ENCODE data around the gene ALK.

The ALK gene

DNA sequence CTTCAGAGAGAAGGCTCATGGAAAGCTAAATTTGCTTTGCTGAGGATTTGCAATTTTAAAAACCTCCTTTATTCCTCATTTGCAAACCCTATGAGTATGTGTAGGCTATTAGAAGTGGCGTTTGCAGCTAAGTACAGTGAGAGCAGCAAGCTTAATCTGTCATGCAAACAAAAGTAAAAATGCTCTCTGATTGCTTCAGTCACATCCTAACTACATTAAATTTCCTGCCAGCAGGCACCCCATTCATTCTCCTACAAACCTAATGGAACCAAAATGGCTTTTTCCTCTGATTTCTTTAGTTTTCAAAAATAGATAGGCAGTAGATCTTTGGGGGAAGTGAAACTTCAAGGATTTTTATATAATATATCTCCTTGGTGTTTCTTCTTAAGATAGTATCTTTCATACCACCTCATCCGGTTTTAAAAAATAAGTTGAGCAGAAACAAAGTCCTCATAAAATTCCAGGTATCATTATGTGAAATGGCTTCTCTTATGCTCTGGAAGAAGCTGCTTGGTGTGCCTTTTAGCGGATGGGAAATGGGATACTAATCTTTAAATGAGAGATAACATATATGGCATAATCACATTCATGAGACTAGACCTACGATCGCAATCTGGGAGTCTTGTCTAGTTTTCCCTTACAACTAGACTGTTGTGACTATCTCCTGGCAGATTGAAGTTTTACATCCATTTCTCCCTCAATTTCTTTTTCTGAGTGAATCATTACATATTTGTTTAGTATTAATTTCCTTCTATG lies 757.1 kb downstream of the ALK start:
- no peaks in the 10 kb centered on the region for H3K27me3 ChIP-seq (ENCODE audit: low read depth, low read length)
- no peak overlapping the region for H3K4me3 ChIP-seq (ENCODE audit: low read length)
- no peak overlapping the region for H3K27ac ChIP-seq (ENCODE audit: low read length)
- TF ChIP-seq EZH2phosphoT487 (IDR thresholded peaks at IDR 0.05; ENCODE audit: low read depth): no peak
- TF ChIP-seq, protein P1, sequence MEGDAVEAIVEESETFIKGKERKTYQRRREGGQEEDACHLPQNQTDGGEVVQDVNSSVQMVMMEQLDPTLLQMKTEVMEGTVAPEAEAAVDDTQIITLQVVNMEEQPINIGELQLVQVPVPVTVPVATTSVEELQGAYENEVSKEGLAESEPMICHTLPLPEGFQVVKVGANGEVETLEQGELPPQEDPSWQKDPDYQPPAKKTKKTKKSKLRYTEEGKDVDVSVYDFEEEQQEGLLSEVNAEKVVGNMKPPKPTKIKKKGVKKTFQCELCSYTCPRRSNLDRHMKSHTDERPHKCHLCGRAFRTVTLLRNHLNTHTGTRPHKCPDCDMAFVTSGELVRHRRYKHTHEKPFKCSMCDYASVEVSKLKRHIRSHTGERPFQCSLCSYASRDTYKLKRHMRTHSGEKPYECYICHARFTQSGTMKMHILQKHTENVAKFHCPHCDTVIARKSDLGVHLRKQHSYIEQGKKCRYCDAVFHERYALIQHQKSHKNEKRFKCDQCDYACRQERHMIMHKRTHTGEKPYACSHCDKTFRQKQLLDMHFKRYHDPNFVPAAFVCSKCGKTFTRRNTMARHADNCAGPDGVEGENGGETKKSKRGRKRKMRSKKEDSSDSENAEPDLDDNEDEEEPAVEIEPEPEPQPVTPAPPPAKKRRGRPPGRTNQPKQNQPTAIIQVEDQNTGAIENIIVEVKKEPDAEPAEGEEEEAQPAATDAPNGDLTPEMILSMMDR (IDR thresholded peaks at IDR 0.05; ENCODE audit: low read depth, low read length): no peak
- no peak overlapping the region for H3K9ac ChIP-seq (ENCODE audit: low read length)
- H3K9me3 ChIP-seq (ENCODE audit: insufficient read depth, low read length): no peaks in the 10 kb centered on the region
- no peaks in the 10 kb centered on the region for H3K36me3 ChIP-seq (replicated peaks; ENCODE audit: low read depth, low read length)
- H3K4me1 ChIP-seq (ENCODE audit: low read length): no peaks in the 10 kb centered on the region
- no peak overlapping the region for H3K4me2 ChIP-seq (ENCODE audit: low read length)
- no peaks in the 10 kb centered on the region for H3K79me2 ChIP-seq (ENCODE audit: low read length)
- H2AFZ ChIP-seq (ENCODE audit: low read depth, low read length): no peak overlapping the region
- H4K20me1 ChIP-seq (ENCODE audit: insufficient read depth, low read length): no peaks in the 10 kb centered on the region

DNA sequence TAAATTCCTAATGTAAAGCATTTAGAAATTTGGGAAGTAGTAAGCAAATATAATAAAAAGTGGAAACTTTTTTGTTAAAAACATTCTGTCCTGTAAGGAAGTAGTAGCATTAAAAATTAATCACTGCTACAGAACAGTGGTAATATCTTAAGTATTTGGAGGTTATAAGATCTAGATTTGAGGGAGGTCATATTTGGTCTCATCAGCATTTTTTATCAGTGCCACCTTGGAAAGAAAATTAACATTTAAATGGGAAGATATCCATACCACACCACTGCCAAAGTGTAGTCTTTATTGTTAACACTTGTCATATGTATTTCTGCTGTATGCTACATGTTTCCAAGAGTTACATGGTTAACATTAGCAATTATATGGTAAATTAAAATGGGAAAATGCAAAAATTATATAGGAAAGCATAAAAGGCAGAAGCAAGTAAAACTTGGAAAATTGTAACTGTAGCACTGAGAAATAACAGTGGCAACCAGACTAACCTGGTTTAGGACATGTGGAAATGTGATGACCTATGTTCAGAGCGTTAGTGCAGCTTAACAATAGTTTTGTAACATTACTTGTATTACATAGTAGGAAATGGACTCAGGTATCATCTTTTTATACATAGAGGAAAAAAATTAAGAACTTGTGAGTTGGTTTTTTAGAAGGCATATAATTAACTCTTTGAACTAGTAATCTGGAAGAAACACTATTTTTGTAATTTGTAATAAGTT lies 759.0 kb downstream of the ALK start:
- no peaks in the 10 kb centered on the region for H3K79me2 ChIP-seq (ENCODE audit: low read length)
- no peaks in the 10 kb centered on the region for H4K20me1 ChIP-seq (ENCODE audit: insufficient read depth, low read length)
- no peaks in the 10 kb centered on the region for H3K36me3 ChIP-seq (replicated peaks; ENCODE audit: low read depth, low read length)
- no peaks in the 10 kb centered on the region for H3K4me1 ChIP-seq (ENCODE audit: low read length)
- H3K4me2 ChIP-seq (ENCODE audit: low read length): no peak overlapping the region
- no peak for TF ChIP-seq EZH2phosphoT487 (IDR thresholded peaks at IDR 0.05; ENCODE audit: low read depth)
- no peaks in the 10 kb centered on the region for H3K9me3 ChIP-seq (ENCODE audit: insufficient read depth, low read length)
- H3K27ac ChIP-seq (ENCODE audit: low read length): no peak overlapping the region
- H3K9ac ChIP-seq (ENCODE audit: low read length): no peak overlapping the region
- H2AFZ ChIP-seq (ENCODE audit: low read depth, low read length): no peak overlapping the region
- no peak overlapping the region for H3K4me3 ChIP-seq (ENCODE audit: low read length)
- no peaks in the 10 kb centered on the region for H3K27me3 ChIP-seq (ENCODE audit: low read depth, low read length)

DNA sequence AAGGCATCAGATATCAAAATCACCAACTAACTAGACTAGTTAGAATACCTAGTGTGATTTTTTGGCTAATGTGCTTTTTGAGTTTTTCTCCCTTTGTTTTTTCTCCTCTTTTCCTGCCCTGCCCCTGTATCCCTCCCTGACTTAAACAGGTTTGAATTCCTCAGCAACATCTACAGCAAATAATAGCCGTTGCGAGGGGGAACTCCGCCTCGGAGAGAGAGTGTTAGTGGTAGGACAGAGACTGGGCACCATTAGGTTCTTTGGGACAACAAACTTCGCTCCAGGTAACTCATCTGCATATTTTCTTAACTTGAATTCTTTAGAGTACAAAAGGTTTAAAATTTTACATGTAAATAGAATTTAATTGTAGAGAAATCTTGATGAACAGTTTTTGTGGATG lies 761.2 kb downstream of the ALK start:
- H3K36me3 ChIP-seq (replicated peaks; ENCODE audit: low read depth, low read length): no peaks in the 10 kb centered on the region
- no peaks in the 10 kb centered on the region for H3K27me3 ChIP-seq (ENCODE audit: low read depth, low read length)
- H2AFZ ChIP-seq (ENCODE audit: low read depth, low read length): no peak overlapping the region
- no peak overlapping the region for H3K4me2 ChIP-seq (ENCODE audit: low read length)
- TF ChIP-seq EZH2phosphoT487 (IDR thresholded peaks at IDR 0.05; ENCODE audit: low read depth): no peak
- TF ChIP-seq, protein P1 (IDR thresholded peaks at IDR 0.05; ENCODE audit: low read depth, low read length): no peak
- H3K4me3 ChIP-seq (ENCODE audit: low read length): no peak overlapping the region
- no peaks in the 10 kb centered on the region for H3K9me3 ChIP-seq (ENCODE audit: insufficient read depth, low read length)
- no peak overlapping the region for H3K9ac ChIP-seq (ENCODE audit: low read length)
- H4K20me1 ChIP-seq (ENCODE audit: insufficient read depth, low read length): no peaks in the 10 kb centered on the region
- H3K27ac ChIP-seq (ENCODE audit: low read length): no peak overlapping the region
- no peaks in the 10 kb centered on the region for H3K4me1 ChIP-seq (ENCODE audit: low read length)
- H3K79me2 ChIP-seq (ENCODE audit: low read length): no peaks in the 10 kb centered on the region

DNA sequence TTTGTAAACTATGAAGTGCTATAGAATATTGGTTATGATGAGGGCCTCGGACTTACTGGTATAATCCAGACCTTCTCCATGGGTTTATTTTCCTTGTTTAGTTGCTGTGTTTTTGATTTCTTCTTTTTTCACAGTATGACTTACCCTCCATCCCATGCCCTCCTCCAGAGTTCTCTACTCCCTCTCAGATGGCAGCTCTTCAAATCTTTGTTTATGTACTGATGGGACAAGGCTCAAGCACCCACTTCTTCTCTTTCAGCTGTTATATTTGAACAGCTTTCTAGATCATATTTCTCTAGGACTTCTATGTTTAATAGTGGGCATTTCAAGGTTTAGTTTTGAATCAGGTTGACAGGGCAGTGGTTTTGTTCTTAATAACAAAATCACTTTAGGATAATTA lies 762.3 kb downstream of the ALK start:
- H3K36me3 ChIP-seq (replicated peaks; ENCODE audit: low read depth, low read length): no peaks in the 10 kb centered on the region
- H3K27ac ChIP-seq (ENCODE audit: low read length): no peak overlapping the region
- H3K4me3 ChIP-seq (ENCODE audit: low read length): no peak overlapping the region
- no peak overlapping the region for H2AFZ ChIP-seq (ENCODE audit: low read depth, low read length)
- no peak overlapping the region for H3K4me2 ChIP-seq (ENCODE audit: low read length)
- no peaks in the 10 kb centered on the region for H4K20me1 ChIP-seq (ENCODE audit: insufficient read depth, low read length)
- H3K79me2 ChIP-seq (ENCODE audit: low read length): no peaks in the 10 kb centered on the region
- H3K9me3 ChIP-seq (ENCODE audit: insufficient read depth, low read length): no peaks in the 10 kb centered on the region
- no peak overlapping the region for H3K9ac ChIP-seq (ENCODE audit: low read length)
- TF ChIP-seq, protein P1 (IDR thresholded peaks at IDR 0.05; ENCODE audit: low read depth, low read length): no peak
- H3K27me3 ChIP-seq (ENCODE audit: low read depth, low read length): no peaks in the 10 kb centered on the region
- H3K4me1 ChIP-seq (ENCODE audit: low read length): no peaks in the 10 kb centered on the region
